OCI-LY7 (cell line): ENCODE data around the gene CSF2RB. TPM values are rescaled to one million over a fixed set of nuclear protein-coding genes. Genes with fewer than 3 reads are reported as not detected.

Experiments used
- BruUV-seq: library from RNA; stranded (reverse); fragments of 400-500 nt; replicated peaks from 2 replicates; lab custom pipeline; 2021; lab: Mats Ljungman, UMichigan
- CTCF ChIA-PET: fragments of 300-600 bp; sonication (Branson Sonifier 250); formaldehyde crosslinking; loops from one replicate; lab custom pipeline; 2022; ENCODE audit warnings: antibody characterized with exemption; ENCODE audit not compliant: unreplicated experiment; lab: Charles Lee
- POLR2A ChIA-PET: fragments of 300-600 bp; sonication (Branson Sonifier 250); formaldehyde crosslinking; loops from one replicate; lab custom pipeline; 2022; ENCODE audit warnings: antibody characterized with exemption; lab: Charles Lee
- DNase-seq: peaks from one replicate; pipeline ENCODE4 v3.0.0-alpha.2; 2015; ENCODE audit warnings: low spot score
- H2AFZ ChIP-seq: fragments of 200-600 bp; sonication (generic), shearing (Covaris generic); 2 replicates; pipeline ENCODE4 v1.6.1; 2014; ENCODE audit warnings: mild to moderate bottlenecking, antibody characterized with exemption, low read length, moderate library complexity
- H3K27ac ChIP-seq: fragments of 200-600 bp; sonication (generic); 2 replicates; pipeline ENCODE4 v1.5.1; 2014; ENCODE audit warnings: mixed run types, low read depth, mild to moderate bottlenecking, moderate library complexity, low read length, inconsistent platforms; ENCODE audit not compliant: poor library complexity, severe bottlenecking
- H3K36me3 ChIP-seq: fragments of 200-600 bp; sonication (generic); 2 replicates; pipeline ENCODE4 v1.6.1; 2014; ENCODE audit warnings: mild to moderate bottlenecking, antibody characterized with exemption, low read length, moderate library complexity, mixed read lengths; ENCODE audit not compliant: insufficient read depth
- H3K4me1 ChIP-seq: fragments of 200-600 bp; sonication (generic); 2 replicates; pipeline ENCODE4 v1.5.1; 2014; ENCODE audit warnings: mild to moderate bottlenecking, low read length; ENCODE audit not compliant: insufficient read depth, poor library complexity, severe bottlenecking
- H3K4me2 ChIP-seq: fragments of 200-600 bp; sonication (generic); 2 replicates; pipeline ENCODE4 v1.6.1; 2014; ENCODE audit warnings: mild to moderate bottlenecking, low read length
- H3K4me3 ChIP-seq: fragments of 200-600 bp; sonication (generic); 2 replicates; pipeline ENCODE4 v1.5.1; 2014; ENCODE audit warnings: mild to moderate bottlenecking, low read depth, low read length; ENCODE audit not compliant: poor library complexity, severe bottlenecking
- H3K79me2 ChIP-seq: fragments of 200-600 bp; sonication (generic); 2 replicates; pipeline ENCODE4 v1.6.1; 2016; ENCODE audit warnings: low read depth, mild to moderate bottlenecking, low read length, moderate library complexity, mixed read lengths; ENCODE audit not compliant: insufficient read depth
- H3K9me2 ChIP-seq: fragments of 200-600 bp; sonication (generic); 2 replicates; pipeline ENCODE4 v1.6.1; 2016; ENCODE audit warnings: mild to moderate bottlenecking, low read length, mixed read lengths; ENCODE audit not compliant: insufficient read depth
- H3K9me3 ChIP-seq: fragments of 200-600 bp; sonication (generic); 2 replicates; pipeline ENCODE4 v1.6.1; 2014; ENCODE audit warnings: mild to moderate bottlenecking, mixed run types, low read length, mixed read lengths
- H4K20me1 ChIP-seq: fragments of 200-600 bp; sonication (generic); 2 replicates; pipeline ENCODE4 v1.6.1; 2014; ENCODE audit warnings: mild to moderate bottlenecking, antibody characterized with exemption, low read length, moderate library complexity, mixed read lengths; ENCODE audit not compliant: insufficient read depth
- EZH2phosphoT487 ChIP-seq: fragments of 200-600 bp; sonication (generic); IDR thresholded peaks from 2 replicates; pipeline ENCODE4 v1.6.1; 2018; ENCODE audit warnings: low read depth, borderline replicate concordance, mild to moderate bottlenecking, mixed run types, antibody characterized with exemption, low read length, moderate library complexity, mixed read lengths
- intact Hi-C: fragments of 100-400 bp; cut with micrococcal nuclease; formaldehyde crosslinking; loops from one replicate; pipeline ENCODE4 v1.10.0; 2022; ENCODE audit not compliant: unreplicated experiment
- total RNA-seq, 2 experiments: library from RNA; depleted of rRNA in 1 of 2; stranded (reverse); fragments of >200 nt in 1 of 2; shearing (Covaris generic) in 1 of 2; gene quantifications; 2 replicates each; pipeline ENCODE4 v1.2.3, GENCODE V29; 2014 to 2022
- TF ChIP-seq, protein P1 (sequence below): fragments of 200-600 bp; sonication (generic); conservative IDR thresholded peaks from 2 replicates; pipeline ENCODE4 v1.5.1; 2014; ENCODE audit warnings: mild to moderate bottlenecking, antibody characterized with exemption, low read length, moderate library complexity, mixed read lengths

The CSF2RB gene
- total RNA-seq, 2 experiments from 2014 or later: 6.2 to 23.4 TPM

DNA sequence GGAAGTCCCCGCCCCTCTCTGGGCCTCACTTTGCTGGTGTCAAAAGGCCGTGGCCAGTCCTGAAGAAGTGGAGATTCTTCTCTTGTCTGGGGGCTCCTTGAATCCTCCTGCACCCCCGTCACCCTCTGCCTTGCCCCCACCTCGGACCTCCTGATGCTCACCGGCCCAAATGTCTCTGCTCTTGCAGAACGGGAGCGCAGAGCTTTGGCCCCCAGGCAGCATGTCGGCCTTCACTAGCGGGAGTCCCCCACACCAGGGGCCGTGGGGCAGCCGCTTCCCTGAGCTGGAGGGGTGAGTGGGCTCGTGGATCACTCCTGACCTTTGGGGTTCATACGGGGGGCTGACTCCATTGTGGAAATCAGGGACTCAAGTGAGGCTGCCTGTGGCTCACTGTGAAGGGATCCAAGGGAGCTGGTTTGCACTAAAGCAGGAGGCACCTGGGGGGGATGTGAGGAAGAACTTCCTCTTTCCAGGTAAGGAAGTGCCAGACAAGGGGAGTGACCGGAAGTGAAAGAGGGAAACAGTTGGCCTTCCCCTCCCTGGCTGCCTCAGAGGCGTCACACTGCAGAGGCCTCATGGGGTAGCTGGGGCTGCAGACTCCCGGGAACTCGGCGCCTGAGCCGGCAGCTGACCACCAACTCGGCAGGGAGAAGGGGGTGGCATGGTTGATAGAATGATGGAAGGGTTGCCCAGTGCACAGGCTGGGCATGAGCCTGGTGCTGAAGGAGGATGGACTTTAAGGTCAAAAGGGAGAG is 23.1 kb downstream of the CSF2RB start:
- TF ChIP-seq, protein P1, sequence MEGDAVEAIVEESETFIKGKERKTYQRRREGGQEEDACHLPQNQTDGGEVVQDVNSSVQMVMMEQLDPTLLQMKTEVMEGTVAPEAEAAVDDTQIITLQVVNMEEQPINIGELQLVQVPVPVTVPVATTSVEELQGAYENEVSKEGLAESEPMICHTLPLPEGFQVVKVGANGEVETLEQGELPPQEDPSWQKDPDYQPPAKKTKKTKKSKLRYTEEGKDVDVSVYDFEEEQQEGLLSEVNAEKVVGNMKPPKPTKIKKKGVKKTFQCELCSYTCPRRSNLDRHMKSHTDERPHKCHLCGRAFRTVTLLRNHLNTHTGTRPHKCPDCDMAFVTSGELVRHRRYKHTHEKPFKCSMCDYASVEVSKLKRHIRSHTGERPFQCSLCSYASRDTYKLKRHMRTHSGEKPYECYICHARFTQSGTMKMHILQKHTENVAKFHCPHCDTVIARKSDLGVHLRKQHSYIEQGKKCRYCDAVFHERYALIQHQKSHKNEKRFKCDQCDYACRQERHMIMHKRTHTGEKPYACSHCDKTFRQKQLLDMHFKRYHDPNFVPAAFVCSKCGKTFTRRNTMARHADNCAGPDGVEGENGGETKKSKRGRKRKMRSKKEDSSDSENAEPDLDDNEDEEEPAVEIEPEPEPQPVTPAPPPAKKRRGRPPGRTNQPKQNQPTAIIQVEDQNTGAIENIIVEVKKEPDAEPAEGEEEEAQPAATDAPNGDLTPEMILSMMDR: no peak
- TF ChIP-seq EZH2phosphoT487: no peak
- Histone ChIP-seq H3K36me3 (no peaks in the 10 kb centered on the region), H3K9me3 (no peaks in the 10 kb centered on the region), H3K79me2 (no peaks in the 10 kb centered on the region), H3K4me1 (peaks cover 17% of the 10 kb centered on the region), H3K4me3 (no peak overlapping the region), H3K9me2 (no peaks in the 10 kb centered on the region), H4K20me1 (no peaks in the 10 kb centered on the region), H3K27ac (no peak overlapping the region), H2AFZ (no peak overlapping the region), H3K4me2 (no peak overlapping the region)
- CTCF ChIA-PET: no interaction called here
- no peak for DNase-seq
- intact Hi-C loops: no loop called here
- POLR2A ChIA-PET: interaction anchor here (0.5 kb wide), 1 partner anchor 34 kb away, joined by 4 read pairs; no protein-coding TSS in a partner anchor
- BruUV-seq: no TSS peak

GRCh38 chr22:36937319-36938027 is 24.0 kb downstream of the CSF2RB start:
- no peaks in the 10 kb centered on the region for H3K36me3 ChIP-seq
- DNase-seq: no peak
- BruUV-seq: no TSS peak
- H3K4me1 ChIP-seq: peaks cover 17% of the 10 kb centered on the region
- H3K4me2 ChIP-seq: no peak overlapping the region
- H3K4me3 ChIP-seq: no peak overlapping the region
- H3K9me3 ChIP-seq: no peaks in the 10 kb centered on the region
- H2AFZ ChIP-seq: no peak overlapping the region
- no peak for TF ChIP-seq EZH2phosphoT487
- TF ChIP-seq, protein P1: no peak
- ChIA-PET CTCF (no interaction called here), POLR2A (no interaction called here)
- no peaks in the 10 kb centered on the region for H4K20me1 ChIP-seq
- no peaks in the 10 kb centered on the region for H3K79me2 ChIP-seq
- intact Hi-C loops: no loop called here
- H3K9me2 ChIP-seq: no peaks in the 10 kb centered on the region
- no peak overlapping the region for H3K27ac ChIP-seq

GRCh38 chr22:36938028-36938425 is 24.6 kb downstream of the CSF2RB start:
- Histone ChIP-seq H3K9me3 (no peaks in the 10 kb centered on the region), H3K4me2 (no peak overlapping the region), H3K79me2 (no peaks in the 10 kb centered on the region), H3K4me1 (peaks cover 17% of the 10 kb centered on the region), H4K20me1 (no peaks in the 10 kb centered on the region), H3K9me2 (no peaks in the 10 kb centered on the region), H3K27ac (no peak overlapping the region), H3K36me3 (no peaks in the 10 kb centered on the region), H2AFZ (no peak overlapping the region), H3K4me3 (no peak overlapping the region)
- CTCF ChIA-PET: no interaction called here
- intact Hi-C loops: no loop called here
- no peak for DNase-seq
- no TSS peak for BruUV-seq
- POLR2A ChIA-PET: no interaction called here
- TF ChIP-seq, protein P1: no peak
- TF ChIP-seq EZH2phosphoT487: no peak
